SK-N-SH (cell line): Measurements from ENCODE around the gene PHF20. TPM values are rescaled to one million over a fixed set of nuclear protein-coding genes. Genes with fewer than 3 reads are reported as not detected.
A peak's percentile ranks its signal among the peaks of the same experiment; 100 is the strongest.

Experiments
- CTCF ChIA-PET: fragments of 300-600, 350-600 bp; formaldehyde crosslinking; extraction: SDS; loops from one replicate; lab custom pipeline; 2021; lab: Yijun Ruan, JAX
- POLR2A ChIA-PET: fragments of 350-600 bp; sonication (Branson Sonifier 250); formaldehyde crosslinking; extraction: SDS; loops from one replicate; lab custom pipeline; 2020; ENCODE audit warnings: antibody characterized with exemption, inconsistent platforms; lab: Yijun Ruan, JAX
- DNase-seq: peaks from one replicate; pipeline ENCODE4 v3.0.0; 2012
- H2AFZ ChIP-seq: fragments of 200-600 bp; sonication (generic); 2 replicates; pipeline ENCODE4 v1.8.1; 2016; ENCODE audit warnings: antibody characterized with exemption, mild to moderate bottlenecking, low read depth
- H3F3A ChIP-seq: fragments of 200-600 bp; sonication (generic); replicated peaks from 2 replicates; pipeline ENCODE3; 2016; ENCODE audit warnings: antibody characterized with exemption, mild to moderate bottlenecking; ENCODE audit not compliant: insufficient read depth
- H3K27ac ChIP-seq, 2 experiments: fragments of 200-500 bp in 1 of 2; fragments of 200-600 bp in 1 of 2; sonication (Bioruptor generic) in 1 of 2; sonication (generic), shearing (Covaris generic) in 1 of 2; 2 replicates each; pipeline versions ENCODE4 v1.5.1 to v1.6.1; 2014 to 2016; ENCODE audit warnings: low read depth in 2 of 2, inconsistent platforms in 1 of 2, low read length in 1 of 2, mild to moderate bottlenecking in 1 of 2, mixed read lengths in 1 of 2
- H3K27me3 ChIP-seq: fragments of 200-600 bp; sonication (generic), shearing (Covaris generic); 2 replicates; pipeline ENCODE4 v1.6.1; 2016; ENCODE audit warnings: mixed run types; ENCODE audit not compliant: insufficient read depth
- H3K36me3 ChIP-seq, 2 experiments: fragments of 200-500 bp in 1 of 2; fragments of 200-600 bp in 1 of 2; sonication (Bioruptor generic) in 1 of 2; sonication (generic) in 1 of 2; replicated peaks in 1 of 2; 2 replicates each; pipeline versions ENCODE3 to v1.5.1; 2014 to 2016; ENCODE audit warnings: low read length in 1 of 2, mild to moderate bottlenecking in 1 of 2; ENCODE audit not compliant: insufficient read depth in 2 of 2, control insufficient read depth in 1 of 2
- H3K4me1 ChIP-seq, 2 experiments: fragments of 200-500 bp in 1 of 2; fragments of 200-600 bp in 1 of 2; sonication (Bioruptor generic) in 1 of 2; sonication (generic), shearing (Covaris generic) in 1 of 2; 2 replicates each; pipeline versions ENCODE4 v1.5.1 to v1.6.1; 2014 to 2016; ENCODE audit warnings: low read depth in 1 of 2, low read length in 1 of 2, mixed run types in 1 of 2; ENCODE audit not compliant: insufficient read depth in 2 of 2, control insufficient read depth in 1 of 2
- H3K4me2 ChIP-seq: fragments of 200-600 bp; sonication (generic), shearing (Covaris generic); 2 replicates; pipeline ENCODE4 v1.6.1; 2017; ENCODE audit warnings: mixed run types
- H3K4me3 ChIP-seq, 2 experiments: fragments of 200-500 bp in 1 of 2; fragments of 200-600 bp in 1 of 2; sonication (Bioruptor generic) in 1 of 2; sonication (generic), shearing (Covaris generic) in 1 of 2; 2 replicates each; pipeline versions ENCODE4 v1.5.1 to v1.8.1; 2014 to 2016; ENCODE audit warnings: low read depth in 2 of 2, inconsistent platforms in 1 of 2, low read length in 1 of 2, mild to moderate bottlenecking in 1 of 2, mixed read lengths in 1 of 2, moderate library complexity in 1 of 2
- H3K79me2 ChIP-seq: fragments of 200-600 bp; sonication (generic); 2 replicates; pipeline ENCODE4 v1.8.1; 2017; ENCODE audit warnings: mild to moderate bottlenecking; ENCODE audit not compliant: insufficient read depth
- H3K9ac ChIP-seq: fragments of 200-600 bp; sonication (generic); 2 replicates; pipeline ENCODE4 v1.6.1; 2017; ENCODE audit warnings: mixed run types
- H3K9me2 ChIP-seq: fragments of 200-600 bp; sonication (generic); 2 replicates; pipeline ENCODE4 v1.6.1; 2017; ENCODE audit warnings: mixed run types
- H3K9me3 ChIP-seq: fragments of 200-600 bp; sonication (generic); 2 replicates; pipeline ENCODE4 v1.6.1; 2017; ENCODE audit warnings: mixed run types, mild to moderate bottlenecking, moderate library complexity
- H4K20me1 ChIP-seq: fragments of 200-600 bp; sonication (generic); 2 replicates; pipeline ENCODE4 v1.6.1; 2017; ENCODE audit warnings: mild to moderate bottlenecking, mixed run types; ENCODE audit not compliant: insufficient read depth
- CHD2 ChIP-seq: fragments of 150-350 bp; IDR thresholded peaks from 2 replicates; pipeline ENCODE4 v1.6.1; 2018; ENCODE audit warnings: low read length; ENCODE audit not compliant: partially characterized antibody
- ELF1 ChIP-seq: IDR thresholded peaks from 2 replicates; pipeline ENCODE4 v1.4.0; 2012
- EP300 ChIP-seq, 2 experiments: IDR thresholded peaks; 2 replicates each; pipeline versions ENCODE4 v1.4.0 to v1.6.1; 2012; ENCODE audit warnings: borderline replicate concordance in 1 of 2, low read depth in 1 of 2, low read length in 1 of 2
- EZH2phosphoT487 ChIP-seq: fragments of 200-600 bp; sonication (generic); IDR thresholded peaks from 2 replicates; pipeline ENCODE4 v1.6.1; 2017; ENCODE audit warnings: low read depth, mixed run types, mild to moderate bottlenecking, antibody characterized with exemption, moderate library complexity, borderline replicate concordance
- FOSL2 ChIP-seq: IDR thresholded peaks from 2 replicates; pipeline ENCODE4 v1.4.0; 2012; ENCODE audit warnings: low read depth, mild to moderate bottlenecking, moderate library complexity, borderline replicate concordance
- FOXJ3 ChIP-seq: sonication (generic); formaldehyde crosslinking; IDR thresholded peaks from 2 replicates; pipeline ENCODE4 v1.5.1; 2020; ENCODE audit warnings: mild to moderate bottlenecking, missing genetic modification reagents
- FOXM1 ChIP-seq: IDR thresholded peaks from 2 replicates; pipeline ENCODE4 v1.4.0; 2012; ENCODE audit warnings: low read depth, mild to moderate bottlenecking
- GABPA ChIP-seq: IDR thresholded peaks from 2 replicates; pipeline ENCODE4 v1.4.0; 2012; ENCODE audit warnings: low read depth, mild to moderate bottlenecking
- GATA2 ChIP-seq: sonication (generic); formaldehyde crosslinking; IDR thresholded peaks from 2 replicates; pipeline ENCODE4 v1.5.0; 2020; ENCODE audit warnings: mild to moderate bottlenecking, missing genetic modification reagents
- JUND ChIP-seq: IDR thresholded peaks from 2 replicates; pipeline ENCODE4 v1.4.0; 2012
- MEF2A ChIP-seq: IDR thresholded peaks from 2 replicates; pipeline ENCODE4 v1.4.0; 2012; ENCODE audit warnings: low read depth, borderline replicate concordance
- NFIC ChIP-seq: IDR thresholded peaks from 2 replicates; pipeline ENCODE4 v1.4.0; 2012; ENCODE audit warnings: borderline replicate concordance
- NRF1 ChIP-seq: IDR thresholded peaks from 2 replicates; pipeline ENCODE4 v1.6.1; 2012; ENCODE audit warnings: low read depth, mild to moderate bottlenecking, low read length
- PBX3 ChIP-seq: IDR thresholded peaks from 2 replicates; pipeline ENCODE4; 2012
- POLR2AphosphoS5 ChIP-seq: IDR thresholded peaks from 2 replicates; pipeline ENCODE4 v1.6.1; 2012; ENCODE audit warnings: low read depth, low read length
- RCOR1 ChIP-seq: fragments of 150-350 bp; IDR thresholded peaks from 2 replicates; pipeline ENCODE4 v1.6.1; 2017; ENCODE audit warnings: antibody characterized with exemption, low read length
- RFX5 ChIP-seq: IDR thresholded peaks from 2 replicates; pipeline ENCODE4 v1.6.1; 2012; ENCODE audit warnings: mild to moderate bottlenecking, improper control_type of control experiment, low read length
- RXRA ChIP-seq: IDR thresholded peaks from 2 replicates; pipeline ENCODE4 v1.4.0; 2012; ENCODE audit warnings: low read depth, mild to moderate bottlenecking, borderline replicate concordance
- SIN3A ChIP-seq: IDR thresholded peaks from 2 replicates; pipeline ENCODE4 v1.6.1; 2012; ENCODE audit warnings: low read depth, mild to moderate bottlenecking, low read length, moderate library complexity, borderline replicate concordance
- SMC3 ChIP-seq: IDR thresholded peaks from 2 replicates; pipeline ENCODE4 v1.6.1; 2012; ENCODE audit warnings: low read depth, low read length, improper control_type of control experiment
- TAF1 ChIP-seq: IDR thresholded peaks from 2 replicates; pipeline ENCODE4 v1.6.1; 2012; ENCODE audit warnings: low read depth, mild to moderate bottlenecking, low read length, moderate library complexity, borderline replicate concordance
- TCF12 ChIP-seq: IDR thresholded peaks from 2 replicates; pipeline ENCODE4 v1.4.0; 2012
- TEAD4 ChIP-seq: IDR thresholded peaks from 2 replicates; pipeline ENCODE4 v1.4.0; 2012; ENCODE audit warnings: mild to moderate bottlenecking, borderline replicate concordance; ENCODE audit not compliant: insufficient read depth
- USF1 ChIP-seq: IDR thresholded peaks from 2 replicates; pipeline ENCODE4 v1.4.0; 2012; ENCODE audit warnings: low read depth, borderline replicate concordance
- YY1 ChIP-seq: IDR thresholded peaks from 2 replicates; pipeline ENCODE4 v1.4.0; 2012; ENCODE audit warnings: low read depth, mild to moderate bottlenecking
- WGBS: methylation state at CpG from one replicate; pipeline ENCODE4 v1.1.6; 2017; ENCODE audit warnings: low lambda C conversion rate; 5-methylcytosine and 5-hydroxymethylcytosine counted together
- polyA plus RNA-seq, 3 experiments: library from polyadenylated mRNA; depleted of rRNA; stranded (reverse); fragments of >200 nt; gene quantifications; 2 replicates each; pipeline ENCODE4 v1.2.3, GENCODE V29; 2012
- TF ChIP-seq, protein P1 (sequence below): fragments of 150-350 bp; IDR thresholded peaks from 2 replicates; pipeline ENCODE4 v1.6.1; 2017; ENCODE audit warnings: antibody characterized with exemption, low read length, low read depth, borderline replicate concordance
- TF ChIP-seq, protein P2 (sequence below): IDR thresholded peaks from 2 replicates; pipeline ENCODE4 v1.4.0; 2012; ENCODE audit warnings: low read depth, borderline replicate concordance
- TF ChIP-seq, protein P3 (sequence below): IDR thresholded peaks from 2 replicates; pipeline ENCODE4 v1.4.0; 2012; ENCODE audit warnings: low read depth

Gene PHF20
- polyA plus RNA-seq, 1 of the 3 experiments (the other 2 are of a cell fraction): 23.8 TPM

DNA sequence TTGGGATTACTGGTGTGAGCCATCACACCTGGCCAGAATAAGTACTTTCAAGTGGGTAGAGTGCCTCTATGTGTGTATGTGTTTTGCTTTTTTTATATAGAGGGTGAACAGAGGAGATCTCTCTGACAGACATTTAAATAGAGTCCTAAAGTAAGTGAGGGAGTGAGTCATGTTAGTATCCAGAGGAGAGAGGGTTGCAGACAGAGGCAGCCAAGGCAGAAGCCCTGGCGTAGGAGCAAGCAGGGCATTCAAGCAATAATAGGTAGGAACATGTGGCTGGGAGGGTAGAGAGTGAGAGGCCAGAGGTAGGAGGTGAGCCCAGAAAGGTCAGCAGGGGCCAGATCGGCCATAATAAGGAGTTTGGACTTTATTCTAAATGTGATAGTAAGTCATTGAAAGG, 48.9 kb downstream of the PHF20 start:
- CTCF ChIA-PET: no interaction called here
- 47% methylated on average over 2 of the region's 2 CpGs for WGBS
- H3K9me2 ChIP-seq: no peaks in the 10 kb centered on the region
- H3K27ac ChIP-seq: peak overlapping the region in 1 of 2 experiments; percentile 80; a peak in 2 of 4 replicates
- no peak overlapping the region for H2AFZ ChIP-seq
- H3K9me3 ChIP-seq: no peaks in the 10 kb centered on the region
- no peak for DNase-seq
- H3K9ac ChIP-seq: no peak overlapping the region
- H3F3A ChIP-seq: peaks cover 45% of the 10 kb centered on the region
- H3K4me2 ChIP-seq: peak overlapping the region; percentile 63
- peaks cover 3% of the 10 kb centered on the region; the same call in 1 of the 2 replicates for H4K20me1 ChIP-seq
- no peak overlapping the region for H3K4me3 ChIP-seq
- H3K4me1 ChIP-seq: peaks cover 0 to 32% of the 10 kb centered on the region in 2 experiments; a peak in 2 of 4 replicates
- peaks cover 0 to 16% of the 10 kb centered on the region in 2 experiments for H3K36me3 ChIP-seq
- POLR2A ChIA-PET: no interaction called here
- no peaks in the 10 kb centered on the region for H3K27me3 ChIP-seq
- H3K79me2 ChIP-seq: peaks cover 70% of the 10 kb centered on the region
- TF ChIP-seq PBX3 (peak; percentile 14; the same call in 1 of the 2 replicates), POLR2AphosphoS5 (no peak), CHD2 (no peak), USF1 (no peak), FOSL2 (peak; percentile 68; the same call in 1 of the 2 replicates), SMC3 (no peak), TEAD4 (no peak), RXRA (no peak), FOXJ3 (CRISPR knock-in tag) (no peak), MEF2A (no peak), TAF1 (no peak), NRF1 (no peak), TCF12 (peak; percentile 29; the same call in 1 of the 2 replicates), FOXM1 (no peak), ELF1 (no peak), EP300 (IDR thresholded peaks at IDR 0.05; ENCODE audit: borderline replicate concordance in 1 of 2, low read depth in 1 of 2, low read length in 1 of 2) (no peak), NFIC (no peak), GATA2 (CRISPR knock-in tag) (no peak), GABPA (no peak), RFX5 (no peak), RCOR1 (no peak), SIN3A (no peak), EZH2phosphoT487 (no peak), YY1 (no peak), JUND (peak; percentile 49; the same call in 1 of the 2 replicates)
- TF ChIP-seq, protein P1, sequence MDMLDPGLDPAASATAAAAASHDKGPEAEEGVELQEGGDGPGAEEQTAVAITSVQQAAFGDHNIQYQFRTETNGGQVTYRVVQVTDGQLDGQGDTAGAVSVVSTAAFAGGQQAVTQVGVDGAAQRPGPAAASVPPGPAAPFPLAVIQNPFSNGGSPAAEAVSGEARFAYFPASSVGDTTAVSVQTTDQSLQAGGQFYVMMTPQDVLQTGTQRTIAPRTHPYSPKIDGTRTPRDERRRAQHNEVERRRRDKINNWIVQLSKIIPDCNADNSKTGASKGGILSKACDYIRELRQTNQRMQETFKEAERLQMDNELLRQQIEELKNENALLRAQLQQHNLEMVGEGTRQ: no peak
- TF ChIP-seq, protein P2, sequence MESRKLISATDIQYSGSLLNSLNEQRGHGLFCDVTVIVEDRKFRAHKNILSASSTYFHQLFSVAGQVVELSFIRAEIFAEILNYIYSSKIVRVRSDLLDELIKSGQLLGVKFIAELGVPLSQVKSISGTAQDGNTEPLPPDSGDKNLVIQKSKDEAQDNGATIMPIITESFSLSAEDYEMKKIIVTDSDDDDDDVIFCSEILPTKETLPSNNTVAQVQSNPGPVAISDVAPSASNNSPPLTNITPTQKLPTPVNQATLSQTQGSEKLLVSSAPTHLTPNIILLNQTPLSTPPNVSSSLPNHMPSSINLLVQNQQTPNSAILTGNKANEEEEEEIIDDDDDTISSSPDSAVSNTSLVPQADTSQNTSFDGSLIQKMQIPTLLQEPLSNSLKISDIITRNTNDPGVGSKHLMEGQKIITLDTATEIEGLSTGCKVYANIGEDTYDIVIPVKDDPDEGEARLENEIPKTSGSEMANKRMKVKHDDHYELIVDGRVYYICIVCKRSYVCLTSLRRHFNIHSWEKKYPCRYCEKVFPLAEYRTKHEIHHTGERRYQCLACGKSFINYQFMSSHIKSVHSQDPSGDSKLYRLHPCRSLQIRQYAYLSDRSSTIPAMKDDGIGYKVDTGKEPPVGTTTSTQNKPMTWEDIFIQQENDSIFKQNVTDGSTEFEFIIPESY: no peak
- TF ChIP-seq, protein P3, sequence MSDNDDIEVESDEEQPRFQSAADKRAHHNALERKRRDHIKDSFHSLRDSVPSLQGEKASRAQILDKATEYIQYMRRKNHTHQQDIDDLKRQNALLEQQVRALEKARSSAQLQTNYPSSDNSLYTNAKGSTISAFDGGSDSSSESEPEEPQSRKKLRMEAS: no peak
